ENCODE data around the gene WNT5A.

Gene WNT5A

GRCh38 chr3:55454611-55455010 is 32.5 kb downstream of the WNT5A start:
- DNase-seq (ENCODE audit: extremely low read depth, low read depth), result no peak
- H3K4me3 ChIP-seq (replicated peaks; ENCODE audit: low read depth, low read length), result no peak overlapping the region
- TF ChIP-seq CTCF (IDR thresholded peaks at IDR 0.05; ENCODE audit: low read depth, low read length, missing control alignments), result no peak

GRCh38 chr3:55453886-55454496 is 33.1 kb downstream of the WNT5A start:
- TF ChIP-seq CTCF (IDR thresholded peaks at IDR 0.05; ENCODE audit: low read depth, low read length, missing control alignments), result no peak

GRCh38 chr3:55452886-55453285 is 34.2 kb downstream of the WNT5A start:
- DNase-seq (ENCODE audit: extremely low read depth, low read depth), result no peak
- H3K4me3 ChIP-seq (replicated peaks; ENCODE audit: low read depth, low read length), result no peak overlapping the region
- no peak for TF ChIP-seq CTCF (IDR thresholded peaks at IDR 0.05; ENCODE audit: low read depth, low read length, missing control alignments)

More at GRCh38 chr3:55453886-55454496, 33.1 kb downstream of the WNT5A start:
- no peak overlapping the region for H3K4me3 ChIP-seq (replicated peaks; ENCODE audit: low read depth, low read length)
- no peak for DNase-seq (ENCODE audit: extremely low read depth, low read depth)

- no peak for TF ChIP-seq CTCF (IDR thresholded peaks at IDR 0.05; ENCODE audit: low read depth, low read length, missing control alignments)
Measured at GRCh38 chr3:55449527-55449926, 37.6 kb downstream of the WNT5A start.

DNA sequence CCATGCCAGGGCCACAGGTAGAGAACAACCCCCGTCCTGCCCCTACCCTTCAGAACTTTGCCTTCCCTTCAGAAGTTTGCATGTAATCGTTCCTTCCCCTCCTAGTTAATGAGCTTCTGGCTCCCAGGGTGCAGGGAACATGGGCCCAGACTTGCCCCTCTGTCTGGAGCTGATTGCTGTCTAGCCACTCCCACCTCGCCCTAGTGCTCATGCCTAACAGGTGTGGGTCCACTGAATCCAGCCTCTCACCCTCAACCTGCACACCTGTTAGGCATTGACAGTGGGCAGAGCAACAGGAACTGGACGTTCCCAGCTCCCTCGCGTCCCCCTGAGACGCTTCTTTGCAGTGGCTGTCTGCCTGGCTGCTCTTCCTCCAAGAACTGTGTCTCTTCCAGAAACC is 40.3 kb downstream of the WNT5A start:
- no peak overlapping the region for H3K4me3 ChIP-seq (replicated peaks; ENCODE audit: low read depth, low read length)
- TF ChIP-seq CTCF (IDR thresholded peaks at IDR 0.05; ENCODE audit: low read depth, low read length, missing control alignments), result no peak
- no peak for DNase-seq (ENCODE audit: extremely low read depth, low read depth)

More at GRCh38 chr3:55449527-55449926, 37.6 kb downstream of the WNT5A start:
- no peak overlapping the region for H3K4me3 ChIP-seq (replicated peaks; ENCODE audit: low read depth, low read length)
- no peak for DNase-seq (ENCODE audit: extremely low read depth, low read depth)

DNA sequence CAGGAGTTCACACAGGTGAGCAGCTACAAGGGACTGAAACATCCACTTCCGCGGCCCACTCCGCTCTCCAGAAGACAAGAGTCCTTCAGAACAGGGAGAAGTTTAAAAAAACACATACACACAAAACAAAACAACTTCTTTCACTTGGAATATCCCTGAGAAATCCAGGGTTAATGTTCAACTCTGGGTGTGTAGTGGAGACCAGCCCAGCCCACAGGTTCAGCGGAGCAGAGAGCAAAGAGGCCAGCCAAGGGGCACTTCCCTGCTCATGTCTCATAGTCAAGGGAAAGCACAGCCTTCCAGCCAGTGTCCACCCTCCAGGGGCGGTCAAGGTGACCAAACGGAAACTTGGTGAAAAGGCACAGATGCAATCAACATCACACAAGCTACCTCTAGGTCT is 41.6 kb downstream of the WNT5A start:
- no peak overlapping the region for H3K4me3 ChIP-seq (replicated peaks; ENCODE audit: low read depth, low read length)
- TF ChIP-seq CTCF (IDR thresholded peaks at IDR 0.05; ENCODE audit: low read depth, low read length, missing control alignments), result no peak
- no peak for DNase-seq (ENCODE audit: extremely low read depth, low read depth)

- no peak for DNase-seq (ENCODE audit: extremely low read depth, low read depth)
- TF ChIP-seq CTCF (IDR thresholded peaks at IDR 0.05; ENCODE audit: low read depth, low read length, missing control alignments), result no peak
- no peak overlapping the region for H3K4me3 ChIP-seq (replicated peaks; ENCODE audit: low read depth, low read length)
Measured at GRCh38 chr3:55443346-55443745, 43.8 kb downstream of the WNT5A start.
